Naive B cell (primary cell): ENCODE measurements around the gene MPST. TPM values are rescaled to one million over a fixed set of nuclear protein-coding genes. Genes with fewer than 3 reads are reported as not detected.

ENCODE experiments used
- polyA plus RNA-seq, 6 donors: library from polyadenylated mRNA; unstranded; fragments of 300-500 nt; fragmentation: Illumina TruSeq; gene quantifications; one replicate each; pipeline ENCODE4 v1.2.3, GENCODE V29; 2021; ENCODE audit warnings: low read depth in 6 of 6

The MPST gene
- polyA plus RNA-seq, 6 donors from 2014 or later, result 12.0 to 16.5 (median 12.8) TPM

Other genes starting within 250 kb of the MPST start
- 10 to 100 TPM in 5 of 6 donors, 1 to 10 TPM in 1; 7.2 to 15.9 (median 11.6) TPM for gene IFT27, start 243.6 kb upstream of the MPST start, polyA plus RNA-seq
- gene PVALB, start 202.7 kb upstream of the MPST start, polyA plus RNA-seq, result 1 to 10 TPM in 2 of 6 donors, under 1 TPM in 1, not detected in 3; 0.73 to 1.5 (median 1.3) TPM
- gene NCF4, start 158.7 kb upstream of the MPST start, polyA plus RNA-seq, result 100 to 1,000 TPM in 1 of 6 donors, 10 to 100 TPM in 5; 62.7 to 103 (median 95.9) TPM
- 1 to 10 TPM in 5 of 6 donors, not detected in 1; 3.5 to 9.1 (median 6.7) TPM for gene CSF2RB, start 106.1 kb upstream of the MPST start, polyA plus RNA-seq
- gene TST, start 295 bp upstream of the MPST start, polyA plus RNA-seq, result 1 to 10 TPM in 1 of 6 donors, under 1 TPM in 3, not detected in 2; 0.65 to 3.3 (median 0.89) TPM
- gene KCTD17, start 32.0 kb downstream of the MPST start, polyA plus RNA-seq, result 10 to 100 TPM in 1 of 6 donors, 1 to 10 TPM in 5; 6.7 to 15.6 (median 9.5) TPM
- gene TMPRSS6, start 90.0 kb downstream of the MPST start, polyA plus RNA-seq, result under 1 TPM in 1 of 6 donors, not detected in 5; 0.08 TPM
- gene IL2RB, start 130.2 kb downstream of the MPST start, polyA plus RNA-seq, result 1 to 10 TPM in 4 of 6 donors, under 1 TPM in 2; 0.73 to 1.8 (median 1.2) TPM
- gene C1QTNF6, start 168.5 kb downstream of the MPST start, polyA plus RNA-seq, result 1 to 10 TPM in 5 of 6 donors, not detected in 1; 1.1 to 2.0 (median 1.5) TPM
- under 1 TPM in 5 of 6 donors, not detected in 1; 0.08 to 0.63 (median 0.45) TPM for gene SSTR3, start 192.7 kb downstream of the MPST start, polyA plus RNA-seq
- gene RAC2, start 224.5 kb downstream of the MPST start, polyA plus RNA-seq, result 100 to 1,000 TPM; 671 to 842 (median 780) TPM